GM23338 (cell line): Measurements from ENCODE around the gene RGPD8. TPM values are rescaled to one million over a fixed set of nuclear protein-coding genes. Genes with fewer than 3 reads are reported as not detected.
A peak's percentile ranks its signal among the peaks of the same experiment; 100 is the strongest.

Experiments used
- ATAC-seq: fragments of 200-7000 bp; cut with Tn5 transposase; 3 replicates; pipeline ENCODE4 v1.9.1; 2020
- DNase-seq: peaks from one replicate; pipeline ENCODE4 v3.0.0-alpha.2; 2015; ENCODE audit warnings: low spot score
- H2AFZ ChIP-seq: fragments of 200-600 bp; sonication (generic); 2 replicates; pipeline ENCODE4 v1.8.0; 2016; ENCODE audit warnings: antibody characterized with exemption, mild to moderate bottlenecking, moderate library complexity
- H3F3A ChIP-seq: fragments of 200-600 bp; sonication (generic); replicated peaks from 2 replicates; pipeline ENCODE4 v1.8.0; 2017; ENCODE audit warnings: antibody characterized with exemption, mixed run types, low read depth
- H3K27ac ChIP-seq: fragments of 200-600 bp; sonication (generic); 2 replicates; pipeline ENCODE4 v1.6.1; 2016; ENCODE audit warnings: low read depth
- H3K27me3 ChIP-seq: fragments of 200-600 bp; sonication (generic); 2 replicates; pipeline ENCODE4 v1.8.0; 2016; ENCODE audit warnings: mild to moderate bottlenecking, mixed run types, moderate library complexity; ENCODE audit not compliant: insufficient read depth
- H3K36me3 ChIP-seq: fragments of 200-600 bp; sonication (generic); 2 replicates; pipeline ENCODE4 v1.8.0; 2016; ENCODE audit warnings: mild to moderate bottlenecking; ENCODE audit not compliant: insufficient read depth
- H3K4me1 ChIP-seq: fragments of 200-600 bp; sonication (generic); 2 replicates; pipeline ENCODE4 v1.8.0; 2016; ENCODE audit warnings: mild to moderate bottlenecking, moderate library complexity; ENCODE audit not compliant: insufficient read depth
- H3K4me2 ChIP-seq: fragments of 200-600 bp; sonication (generic); 2 replicates; pipeline ENCODE4 v1.7.1; 2017; ENCODE audit warnings: mixed run types
- H3K4me3 ChIP-seq: fragments of 200-600 bp; sonication (generic); 2 replicates; pipeline ENCODE4 v1.6.1; 2016; ENCODE audit warnings: mixed run types
- H3K79me2 ChIP-seq: fragments of 200-600 bp; sonication (generic); replicated peaks from 2 replicates; pipeline ENCODE4 v1.8.0; 2017; ENCODE audit warnings: mild to moderate bottlenecking; ENCODE audit not compliant: insufficient read depth
- H3K9me2 ChIP-seq: fragments of 200-600 bp; sonication (generic); 2 replicates; pipeline ENCODE4 v1.8.0; 2017; ENCODE audit not compliant: insufficient read depth
- H4K20me1 ChIP-seq: fragments of 200-600 bp; sonication (generic); replicated peaks from 2 replicates; pipeline ENCODE4 v1.8.0; 2017; ENCODE audit warnings: mild to moderate bottlenecking; ENCODE audit not compliant: insufficient read depth
- H3K27ac Mint-ChIP-seq: 2 replicates; pipeline ENCODE4 v1.8.0; 2020; ENCODE audit warnings: inconsistent platforms, mild to moderate bottlenecking, moderate library complexity, mixed read lengths
- H3K27me3 Mint-ChIP-seq: 3 replicates; pipeline ENCODE4 v1.8.0; 2022; ENCODE audit warnings: low read depth, mild to moderate bottlenecking, moderate library complexity, mixed read lengths, inconsistent platforms; ENCODE audit not compliant: insufficient read depth, poor library complexity
- H3K36me3 Mint-ChIP-seq: 3 replicates; pipeline ENCODE4 v1.8.0; 2021; ENCODE audit warnings: low read depth, mild to moderate bottlenecking, inconsistent platforms, moderate library complexity, mixed read lengths
- H3K4me1 Mint-ChIP-seq: 3 replicates; pipeline ENCODE4 v1.8.0; 2020; ENCODE audit warnings: mild to moderate bottlenecking, inconsistent platforms, mixed read lengths
- H3K4me3 Mint-ChIP-seq: 3 replicates; pipeline ENCODE4 v1.8.0; 2021; ENCODE audit warnings: moderate library complexity, mild to moderate bottlenecking, inconsistent platforms, mixed read lengths
- H3K9me3 Mint-ChIP-seq: 3 replicates; pipeline ENCODE4 v1.8.0; 2020; ENCODE audit warnings: moderate library complexity, mild to moderate bottlenecking, inconsistent platforms, mixed read lengths
- CREB1 ChIP-seq: fragments of 250-450 bp; sonication (Bioruptor Pico); IDR thresholded peaks from 2 replicates; pipeline ENCODE4 v1.5.0; 2020; ENCODE audit warnings: low read depth, mild to moderate bottlenecking, moderate library complexity
- EZH2 ChIP-seq: fragments of 200-600 bp; sonication (generic); IDR thresholded peaks from one replicate; pipeline ENCODE4 v1.8.0; 2017; ENCODE audit warnings: antibody characterized with exemption, mild to moderate bottlenecking, low read depth; ENCODE audit not compliant: unreplicated experiment
- EZH2phosphoT487 ChIP-seq: fragments of 200-600 bp; sonication (generic); IDR thresholded peaks from one replicate; pipeline ENCODE4 v1.8.1; 2018; ENCODE audit warnings: antibody characterized with exemption; ENCODE audit not compliant: unreplicated experiment
- REST ChIP-seq: IDR thresholded peaks from one replicate; pipeline ENCODE4 v1.6.1; 2018; ENCODE audit warnings: antibody characterized with exemption; ENCODE audit not compliant: unreplicated experiment
- ZNF114 ChIP-seq: fragments of 250-450 bp; sonication (Bioruptor Pico); IDR thresholded peaks from 2 replicates; pipeline ENCODE4 v1.5.0; 2020; ENCODE audit warnings: mild to moderate bottlenecking, moderate library complexity
- ZNF331 ChIP-seq: fragments of 250-450 bp; sonication (Bioruptor Pico); IDR thresholded peaks from 2 replicates; pipeline ENCODE4 v1.5.0; 2020; ENCODE audit warnings: low read depth, mild to moderate bottlenecking, moderate library complexity
- ZNF462 ChIP-seq: fragments of 250-450 bp; sonication (Bioruptor Pico); IDR thresholded peaks from 2 replicates; pipeline ENCODE4 v1.5.0; 2020; ENCODE audit warnings: mild to moderate bottlenecking, moderate library complexity
- polyA plus RNA-seq: library from polyadenylated mRNA; unstranded; fragments of >200 nt; fragmentation: Nextera tagmentation; extraction: Ambion mirVana; gene quantifications from 2 replicates; pipeline ENCODE4 v1.2.1, GENCODE V29; 2016
- total RNA-seq: library from RNA; depleted of rRNA; stranded (reverse); fragments of >200 nt; shearing (Covaris generic); gene quantifications from 2 replicates; pipeline ENCODE4 v1.2.3, GENCODE V29; 2014

The RGPD8 gene
- total and polyA plus RNA-seq, 2 experiments from 2014 or later, result 1.1 to 8.6 TPM

- Histone ChIP-seq H3K36me3 (no peaks in the 10 kb centered on the region), H3K4me3 (no peak overlapping the region), H3K4me1 (no peaks in the 10 kb centered on the region), H3F3A (no peaks in the 10 kb centered on the region), H3K79me2 (no peaks in the 10 kb centered on the region), H3K27ac (no peak overlapping the region), H4K20me1 (no peaks in the 10 kb centered on the region), H3K9me2 (0 out of 2 replicates have a peak, but pooled peaks cover 4% of the 10 kb centered on the region), H3K27me3 (no peaks in the 10 kb centered on the region), H2AFZ (peak overlapping the region; percentile 56; the same call in 1 of the 2 replicates), H3K4me2 (no peak overlapping the region)
- no peak for ATAC-seq
- Mint-ChIP-seq H3K9me3 (no peaks in the 10 kb centered on the region), H3K4me3 (no peak overlapping the region), H3K27ac (no peak overlapping the region), H3K27me3 (no peaks in the 10 kb centered on the region), H3K36me3 (no peaks in the 10 kb centered on the region), H3K4me1 (no peaks in the 10 kb centered on the region; the same call in 2 of the 3 replicates)
- DNase-seq, result no peak
- TF ChIP-seq CREB1 (CRISPR knock-in tag) (no peak), ZNF114 (CRISPR knock-in tag) (no peak), REST (no peak), EZH2phosphoT487 (no peak), EZH2 (no peak), ZNF462 (CRISPR knock-in tag) (no peak), ZNF331 (no peak)
Measured at GRCh38 chr2:112459372-112459771, 25.9 kb upstream of the RGPD8 start.
